ENCODE measurements around the gene WBP2. TPM values are rescaled to one million over a fixed set of nuclear protein-coding genes. Genes with fewer than 3 reads are reported as not detected.
A peak's percentile ranks its signal among the peaks of the same experiment; 100 is the strongest.

The WBP2 gene
- 100 to 1,000 TPM; 129 to 259 (median 148) TPM for total RNA-seq

DNA sequence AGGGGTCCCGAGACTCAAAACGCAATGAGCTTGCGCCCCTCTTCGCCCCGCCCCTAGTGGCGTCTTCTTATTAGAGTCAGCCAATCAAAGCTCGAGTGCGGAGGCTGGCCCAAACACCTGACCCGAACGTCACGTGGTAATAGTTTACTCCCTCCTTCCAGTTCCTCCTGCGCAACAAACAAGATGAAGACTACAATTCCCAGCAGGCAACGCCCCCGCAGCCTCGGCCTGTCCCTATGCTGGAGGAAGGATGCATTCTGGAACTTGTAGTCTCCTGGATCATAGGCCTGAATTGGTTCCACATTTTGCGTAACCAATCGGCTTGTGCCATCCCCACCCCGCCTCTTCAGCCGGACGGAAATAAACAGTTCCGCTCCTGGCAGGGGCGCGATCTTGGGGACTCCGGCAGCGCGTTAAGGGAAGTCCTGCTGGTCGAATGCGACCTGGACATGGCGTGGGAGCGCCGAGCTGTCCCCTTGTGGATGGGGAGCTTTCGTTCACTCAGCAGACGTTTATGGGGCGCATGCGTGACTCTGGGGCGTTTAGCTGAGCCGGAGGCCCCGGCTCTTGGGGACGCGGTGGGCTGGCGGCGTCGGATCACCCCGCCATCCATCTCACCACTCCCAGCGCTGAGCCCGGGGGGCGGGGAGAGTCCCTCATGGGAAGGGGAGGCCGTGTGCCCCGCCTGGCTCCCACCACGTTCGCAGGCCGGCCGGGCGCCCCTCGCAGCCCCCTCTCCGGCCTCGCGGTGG is at the start of gene WBP2:
Gene WBP2, minus strand, starts transcription at position 26 of the 752 bp plus-strand sequence. CDS start 38 bp downstream, outside the sequence.
- Histone ChIP-seq H3K4me3 (peak within 1 kb of the TSS; percentile 63 to 85 (median 78)), H3K27ac (peak within 1 kb of the TSS; percentile 95 to 99 (median 96)), H3K4me1 (peaks cover 39 to 41% of the 10 kb centered on the region in 2 donors), H3K36me3 (peaks cover 0 to 11% of the 10 kb centered on the region in 2 donors), H3K27me3 (no peaks in the 10 kb centered on the region), H3K9me3 (no peaks in the 10 kb centered on the region)
- in situ Hi-C loops (cut with MboI; ENCODE audit: low sequenced_read_pairs in 4 of 4) (loop anchor here in 1 of 4 donors (5.0 kb wide), 1 partner anchor 78 kb away; a partner anchor contains a TSS), intact Hi-C loops (cut with DNase I; ENCODE audit: low total_unique reads) (loop anchor here (1.0 to 10.0 kb wide), 5 partner anchors 22 to 389 kb away; partner anchors contain the start of genes RNF157, TRIM65 and UNK)
- ATAC-seq (peak; percentile 79 to 80), DNase-seq (peak; percentile 100)
- peak; percentile 96 to 100 for TF ChIP-seq POLR2A (IDR thresholded peaks at IDR 0.05)
- TF ChIP-seq, protein P1, sequence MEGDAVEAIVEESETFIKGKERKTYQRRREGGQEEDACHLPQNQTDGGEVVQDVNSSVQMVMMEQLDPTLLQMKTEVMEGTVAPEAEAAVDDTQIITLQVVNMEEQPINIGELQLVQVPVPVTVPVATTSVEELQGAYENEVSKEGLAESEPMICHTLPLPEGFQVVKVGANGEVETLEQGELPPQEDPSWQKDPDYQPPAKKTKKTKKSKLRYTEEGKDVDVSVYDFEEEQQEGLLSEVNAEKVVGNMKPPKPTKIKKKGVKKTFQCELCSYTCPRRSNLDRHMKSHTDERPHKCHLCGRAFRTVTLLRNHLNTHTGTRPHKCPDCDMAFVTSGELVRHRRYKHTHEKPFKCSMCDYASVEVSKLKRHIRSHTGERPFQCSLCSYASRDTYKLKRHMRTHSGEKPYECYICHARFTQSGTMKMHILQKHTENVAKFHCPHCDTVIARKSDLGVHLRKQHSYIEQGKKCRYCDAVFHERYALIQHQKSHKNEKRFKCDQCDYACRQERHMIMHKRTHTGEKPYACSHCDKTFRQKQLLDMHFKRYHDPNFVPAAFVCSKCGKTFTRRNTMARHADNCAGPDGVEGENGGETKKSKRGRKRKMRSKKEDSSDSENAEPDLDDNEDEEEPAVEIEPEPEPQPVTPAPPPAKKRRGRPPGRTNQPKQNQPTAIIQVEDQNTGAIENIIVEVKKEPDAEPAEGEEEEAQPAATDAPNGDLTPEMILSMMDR (IDR thresholded peaks at IDR 0.05 in 4 of 5, conservative IDR thresholded peaks at IDR 0.05 in 1 of 5): peak; percentile 54 to 79 (median 61)

DNA sequence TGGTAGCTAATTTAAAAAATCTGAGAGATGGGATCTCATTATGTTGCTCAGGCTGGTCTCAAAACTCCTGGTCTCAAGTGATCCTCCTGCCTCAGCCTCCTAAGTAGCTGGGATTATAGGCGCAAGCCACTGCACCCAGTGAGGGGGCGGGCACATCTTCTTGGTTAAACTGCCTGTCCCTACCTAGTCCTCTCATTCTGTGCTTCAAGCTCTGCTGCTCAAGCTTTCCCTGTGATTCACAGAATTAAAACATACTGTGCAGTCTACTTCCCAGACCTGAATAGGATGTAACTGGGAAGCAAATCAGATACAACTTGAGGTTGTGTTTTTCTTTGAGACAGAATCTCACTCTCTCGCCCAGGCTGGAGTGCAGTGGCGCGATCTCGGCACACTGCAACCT is 47.3 kb upstream of the WBP2 start:
- in situ Hi-C loops (cut with MboI; ENCODE audit: low sequenced_read_pairs in 4 of 4): no loop called here
- Histone ChIP-seq H3K27ac (no peak overlapping the region), H3K4me1 (peaks cover 14 to 23% of the 10 kb centered on the region in 2 donors), H3K9me3 (no peaks in the 10 kb centered on the region), H3K36me3 (peaks cover 0 to 45% of the 10 kb centered on the region in 2 donors), H3K4me3 (no peak overlapping the region), H3K27me3 (no peaks in the 10 kb centered on the region)
- no peak for ATAC-seq
- intact Hi-C loops (cut with DNase I; ENCODE audit: low total_unique reads): no loop called here
- TF ChIP-seq POLR2A (IDR thresholded peaks at IDR 0.05): no peak
- TF ChIP-seq, protein P1 (IDR thresholded peaks at IDR 0.05 in 4 of 5, conservative IDR thresholded peaks at IDR 0.05 in 1 of 5): no peak
- DNase-seq: no peak

DNA sequence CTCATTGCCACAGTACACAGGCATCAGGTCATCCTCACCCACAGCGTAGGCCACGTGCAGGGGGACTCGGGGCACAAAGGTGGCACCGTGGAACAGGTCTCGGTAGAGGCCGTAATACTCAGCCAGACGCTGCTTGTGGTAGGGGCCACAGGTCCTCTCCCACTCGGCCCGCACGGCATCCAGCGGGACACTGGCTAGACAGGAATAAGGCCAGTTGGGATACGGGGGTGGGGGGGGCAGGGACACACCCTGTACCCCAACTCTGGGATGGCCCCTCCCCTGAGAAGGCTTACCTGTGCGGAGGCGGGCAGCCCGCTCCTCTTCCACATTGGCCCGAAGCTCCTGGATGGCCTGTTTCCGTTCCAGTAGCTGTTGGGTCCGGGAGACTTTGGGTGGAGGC is 46.6 kb upstream of the WBP2 start:
- Histone ChIP-seq H3K27me3 (no peaks in the 10 kb centered on the region), H3K9me3 (no peaks in the 10 kb centered on the region), H3K4me1 (peaks cover 18 to 28% of the 10 kb centered on the region in 2 donors), H3K27ac (no peak overlapping the region), H3K4me3 (no peak overlapping the region), H3K36me3 (peaks cover 0 to 45% of the 10 kb centered on the region in 2 donors)
- DNase-seq (no peak), ATAC-seq (no peak)
- TF ChIP-seq, protein P1 (IDR thresholded peaks at IDR 0.05 in 4 of 5, conservative IDR thresholded peaks at IDR 0.05 in 1 of 5): no peak
- TF ChIP-seq POLR2A (IDR thresholded peaks at IDR 0.05): no peak
- in situ Hi-C loops (cut with MboI; ENCODE audit: low sequenced_read_pairs in 4 of 4) (no loop called here), intact Hi-C loops (cut with DNase I; ENCODE audit: low total_unique reads) (no loop called here)

DNA sequence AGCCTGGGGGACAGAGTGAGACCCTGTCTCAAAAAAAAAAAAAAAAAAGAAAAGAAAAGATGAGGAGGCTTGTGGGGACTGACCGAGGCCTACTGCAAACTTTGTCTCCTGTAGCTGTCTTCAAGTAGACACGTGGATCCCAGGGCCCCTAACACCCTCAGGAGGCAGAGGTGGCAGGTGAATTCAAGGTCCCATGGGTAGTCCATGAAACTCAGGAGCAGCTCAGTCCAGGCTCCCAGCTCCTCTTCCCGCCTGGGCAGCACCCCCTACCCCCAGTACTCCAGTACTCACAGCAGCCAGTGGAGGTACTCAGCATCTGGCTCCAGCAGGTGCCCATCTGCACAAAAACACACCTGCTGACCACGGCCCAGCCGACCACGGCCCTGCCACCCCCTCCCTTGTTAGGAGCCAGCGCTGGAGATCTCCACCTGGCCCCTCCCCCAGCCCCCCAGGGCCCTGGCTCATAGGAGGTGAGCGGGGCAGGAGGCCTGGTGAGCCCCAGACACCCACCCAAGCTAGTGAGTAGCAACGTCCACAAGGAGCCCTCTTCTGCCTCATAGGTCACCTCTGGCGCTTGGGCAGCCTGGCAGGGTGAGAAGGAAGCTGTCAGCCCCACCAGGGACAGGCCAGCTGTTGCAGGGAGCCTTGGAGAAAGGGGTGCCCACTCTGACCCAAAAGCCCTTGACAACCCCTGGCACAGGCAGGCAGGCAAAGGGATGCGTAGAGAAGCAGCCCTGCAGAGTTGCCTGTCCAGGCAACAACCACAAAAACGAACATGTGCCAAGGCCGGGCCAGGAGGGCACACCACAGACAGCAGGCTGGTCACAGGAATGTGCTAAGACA is 45.8 kb upstream of the WBP2 start:
- Histone ChIP-seq H3K27ac (no peak overlapping the region), H3K36me3 (peaks cover 0 to 45% of the 10 kb centered on the region in 2 donors), H3K4me1 (peaks cover 18 to 29% of the 10 kb centered on the region in 2 donors), H3K27me3 (no peaks in the 10 kb centered on the region), H3K9me3 (no peaks in the 10 kb centered on the region), H3K4me3 (no peak overlapping the region)
- intact Hi-C loops (cut with DNase I; ENCODE audit: low total_unique reads): no loop called here
- no peak for DNase-seq
- ATAC-seq: no peak
- no peak for TF ChIP-seq POLR2A (IDR thresholded peaks at IDR 0.05)
- TF ChIP-seq, protein P1 (IDR thresholded peaks at IDR 0.05 in 4 of 5, conservative IDR thresholded peaks at IDR 0.05 in 1 of 5): no peak
- in situ Hi-C loops (cut with MboI; ENCODE audit: low sequenced_read_pairs in 4 of 4): no loop called here
